Measurements from ENCODE around the gene SLC37A2. TPM values are rescaled to one million over a fixed set of nuclear protein-coding genes. Genes with fewer than 3 reads are reported as not detected.

SLC37A2 gene
- total RNA-seq, 2 donors from 2014 or later = 10.2 to 13.3 TPM

- Histone ChIP-seq H3K36me3 (no peaks in the 10 kb centered on the region), H3K27ac (no peak overlapping the region), H3K27me3 (replicated peaks; ENCODE audit: insufficient read depth) (no peaks in the 10 kb centered on the region), H3K9me3 (no peaks in the 10 kb centered on the region), H3K4me1 (replicated peaks) (no peaks in the 10 kb centered on the region), H3K4me3 (no peak overlapping the region)
- no peak for DNase-seq (ENCODE audit: low spot score)
- TF ChIP-seq CTCF (IDR thresholded peaks at IDR 0.05) = no peak
- TF ChIP-seq POLR2AphosphoS5 (IDR thresholded peaks at IDR 0.05) = no peak
- TF ChIP-seq POLR2A (IDR thresholded peaks at IDR 0.05) = no peak
- WGBS = 87% methylated on average over 6 of the region's 6 CpGs
- intact Hi-C loops (cut with DNase I) = loop anchor here (5.0 to 10.0 kb wide), 5 partner anchors 53 to 783 kb away; no protein-coding TSS in a partner anchor
These were observed 29.0 kb downstream of the SLC37A2 start for GRCh38 chr11:125091877-125092664.

- no peaks in the 10 kb centered on the region for H3K27me3 ChIP-seq (replicated peaks; ENCODE audit: insufficient read depth)
- DNase-seq (ENCODE audit: low spot score) = no peak
- H3K4me1 ChIP-seq (replicated peaks) = no peaks in the 10 kb centered on the region
- H3K27ac ChIP-seq = no peak overlapping the region
- no peaks in the 10 kb centered on the region for H3K36me3 ChIP-seq
- intact Hi-C loops (cut with DNase I) = loop anchor here (5.0 to 10.0 kb wide), 5 partner anchors 52 to 782 kb away; no protein-coding TSS in a partner anchor
- no peaks in the 10 kb centered on the region for H3K9me3 ChIP-seq
- no peak overlapping the region for H3K4me3 ChIP-seq
- 92% methylated on average over 6 of the region's 6 CpGs for WGBS
- no peak for TF ChIP-seq POLR2AphosphoS5 (IDR thresholded peaks at IDR 0.05)
- no peak for TF ChIP-seq POLR2A (IDR thresholded peaks at IDR 0.05)
- no peak for TF ChIP-seq CTCF (IDR thresholded peaks at IDR 0.05)
These were observed 29.6 kb downstream of the SLC37A2 start for GRCh38 chr11:125092669-125093068.

GRCh38 chr11:125093502-125093901 lies 30.4 kb downstream of the SLC37A2 start:
- no peak for DNase-seq (ENCODE audit: low spot score)
- no peaks in the 10 kb centered on the region for H3K9me3 ChIP-seq
- H3K27ac ChIP-seq = no peak overlapping the region
- no peaks in the 10 kb centered on the region for H3K27me3 ChIP-seq (replicated peaks; ENCODE audit: insufficient read depth)
- intact Hi-C loops (cut with DNase I) = loop anchor here (5.0 to 10.0 kb wide), 5 partner anchors 51 to 781 kb away; no protein-coding TSS in a partner anchor
- no peak for TF ChIP-seq POLR2A (IDR thresholded peaks at IDR 0.05)
- TF ChIP-seq POLR2AphosphoS5 (IDR thresholded peaks at IDR 0.05) = no peak
- no peak for TF ChIP-seq CTCF (IDR thresholded peaks at IDR 0.05)
- H3K4me3 ChIP-seq = no peak overlapping the region
- H3K36me3 ChIP-seq = no peaks in the 10 kb centered on the region
- no peaks in the 10 kb centered on the region for H3K4me1 ChIP-seq (replicated peaks)
- WGBS = 79% methylated on average over 4 of the region's 4 CpGs

GRCh38 chr11:125094731-125095130 lies 31.6 kb downstream of the SLC37A2 start:
- no peaks in the 10 kb centered on the region for H3K27me3 ChIP-seq (replicated peaks; ENCODE audit: insufficient read depth)
- H3K4me1 ChIP-seq (replicated peaks) = no peaks in the 10 kb centered on the region
- TF ChIP-seq CTCF (IDR thresholded peaks at IDR 0.05) (no peak), POLR2AphosphoS5 (IDR thresholded peaks at IDR 0.05) (no peak), POLR2A (IDR thresholded peaks at IDR 0.05) (no peak)
- no peak overlapping the region for H3K27ac ChIP-seq
- intact Hi-C loops (cut with DNase I) = loop anchor here (5.0 to 10.0 kb wide), 5 partner anchors 50 to 780 kb away; no protein-coding TSS in a partner anchor
- no peak for DNase-seq (ENCODE audit: low spot score)
- WGBS = 89% methylated on average over 2 of the region's 2 CpGs
- H3K36me3 ChIP-seq = no peaks in the 10 kb centered on the region
- no peak overlapping the region for H3K4me3 ChIP-seq
- H3K9me3 ChIP-seq = no peaks in the 10 kb centered on the region

GRCh38 chr11:125100136-125100535 lies 37.0 kb downstream of the SLC37A2 start:
- intact Hi-C loops (cut with DNase I) = no loop called here
- WGBS = 79% methylated on average over 2 of the region's 2 CpGs

More at GRCh38 chr11:125100136-125100535, 37.0 kb downstream of the SLC37A2 start:
- H3K4me1 ChIP-seq (replicated peaks) = no peaks in the 10 kb centered on the region
- H3K27me3 ChIP-seq (replicated peaks; ENCODE audit: insufficient read depth) = no peaks in the 10 kb centered on the region
- no peak overlapping the region for H3K4me3 ChIP-seq
- no peaks in the 10 kb centered on the region for H3K9me3 ChIP-seq
- TF ChIP-seq POLR2AphosphoS5 (IDR thresholded peaks at IDR 0.05) = no peak
- TF ChIP-seq POLR2A (IDR thresholded peaks at IDR 0.05) = no peak
- no peak for TF ChIP-seq CTCF (IDR thresholded peaks at IDR 0.05)
- no peak for DNase-seq (ENCODE audit: low spot score)
- H3K36me3 ChIP-seq = no peaks in the 10 kb centered on the region
- no peak overlapping the region for H3K27ac ChIP-seq
